K562 (cell line): ENCODE results near the gene WDR62.
A peak's percentile ranks its signal among the peaks of the same experiment; 100 is the strongest.

Source experiments
- CTCF ChIP-seq, 3 experiments: IDR thresholded peaks in 2 of 3; conservative IDR thresholded peaks in 1 of 3; 2 replicates each; pipeline ENCODE4 v1.5.1; 2011 to 2012; ENCODE audit warnings: low read length in 3 of 3, mild to moderate bottlenecking in 3 of 3, control low read depth in 2 of 3, improper control_type of control experiment in 1 of 3, inconsistent platforms in 1 of 3, low read depth in 1 of 3, mixed read lengths in 1 of 3, moderate library complexity in 1 of 3; ENCODE audit not compliant: insufficient read depth in 2 of 3
- EZH2 ChIP-seq: IDR thresholded peaks from 2 replicates; pipeline ENCODE4 v1.6.1; 2012; ENCODE audit warnings: low read depth, mild to moderate bottlenecking, inconsistent platforms, low read length, borderline replicate concordance
- NR1H2 ChIP-seq: sonication (generic); formaldehyde crosslinking; IDR thresholded peaks from 2 replicates; pipeline ENCODE4 v1.4.0; 2020; ENCODE audit warnings: mild to moderate bottlenecking, missing genetic modification reagents
- PURB ChIP-seq: sonication (generic); formaldehyde crosslinking; IDR thresholded peaks from 2 replicates; pipeline ENCODE4 v1.9.0; 2021; ENCODE audit warnings: low read depth, mild to moderate bottlenecking, missing genetic modification reagents
- RB1 ChIP-seq: fragments of 450-650 bp; IDR thresholded peaks from 2 replicates; pipeline ENCODE4 v1.6.1; 2017; ENCODE audit warnings: low read depth, mild to moderate bottlenecking
- REST ChIP-seq, 2 experiments: fragments of 450-650 bp; formaldehyde crosslinking in 1 of 2; IDR thresholded peaks; 2 replicates each; pipeline versions ENCODE4 v1.4.0 to v1.6.1; 2014 to 2020; ENCODE audit warnings: mild to moderate bottlenecking in 2 of 2, borderline replicate concordance in 1 of 2, low read depth in 1 of 2
- SIN3A ChIP-seq, 2 experiments: fragments of 150-350 bp in 1 of 2; IDR thresholded peaks; 2 replicates each; pipeline ENCODE4 v1.6.1; 2011 to 2016; ENCODE audit warnings: borderline replicate concordance in 2 of 2, low read depth in 2 of 2, low read length in 2 of 2, mild to moderate bottlenecking in 2 of 2, moderate library complexity in 2 of 2; ENCODE audit not compliant: control insufficient read depth in 1 of 2
- USF2 ChIP-seq: sonication (generic); formaldehyde crosslinking; IDR thresholded peaks from 2 replicates; pipeline ENCODE4 v1.5.0; 2020; ENCODE audit warnings: missing genetic modification reagents
- ZNF146 ChIP-seq: IDR thresholded peaks from one replicate; pipeline ENCODE4 v1.6.1; 2018; ENCODE audit warnings: missing compliant biosample characterization; ENCODE audit not compliant: unreplicated experiment

- TF ChIP-seq REST (IDR thresholded peaks at IDR 0.05; ENCODE audit: borderline replicate concordance) (no peak), REST (CRISPR knock-in tag; IDR thresholded peaks at IDR 0.05; ENCODE audit: low read depth) (peak; percentile 41; the same call in 1 of the 2 replicates), CTCF (IDR thresholded peaks at IDR 0.05 in 2 of 3, conservative IDR thresholded peaks at IDR 0.05 in 1 of 3; ENCODE audit: insufficient read depth in 2 of 3, low read depth in 1 of 3, low read length in 3 of 3) (no peak), EZH2 (no peak), NR1H2 (CRISPR knock-in tag) (no peak), RB1 (peak; percentile 46; the same call in 1 of the 2 replicates), USF2 (CRISPR knock-in tag) (no peak), ZNF146 (no peak), SIN3A (IDR thresholded peaks at IDR 0.05; ENCODE audit: borderline replicate concordance in 2 of 2, control insufficient read depth in 1 of 2, low read depth in 2 of 2, low read length in 2 of 2) (no peak; a peak in 1 of 4 replicates), PURB (CRISPR knock-in tag) (no peak)
Observed at GRCh38 chr19:36054733-36055686, at the start of gene WDR62.
